NCI-H69 (cell line): ENCODE measurements around the gene CELA2B.
"Not testable (repeated sequence)": the region's sequence is repeated elsewhere in the genome, so short reads cannot be mapped to it uniquely, and the experiment has no call there.

Source experiments
- DNase-seq: peaks from one replicate; lab custom pipeline; 2025; lab: John Stamatoyannopoulos, UW

The CELA2B gene

DNA sequence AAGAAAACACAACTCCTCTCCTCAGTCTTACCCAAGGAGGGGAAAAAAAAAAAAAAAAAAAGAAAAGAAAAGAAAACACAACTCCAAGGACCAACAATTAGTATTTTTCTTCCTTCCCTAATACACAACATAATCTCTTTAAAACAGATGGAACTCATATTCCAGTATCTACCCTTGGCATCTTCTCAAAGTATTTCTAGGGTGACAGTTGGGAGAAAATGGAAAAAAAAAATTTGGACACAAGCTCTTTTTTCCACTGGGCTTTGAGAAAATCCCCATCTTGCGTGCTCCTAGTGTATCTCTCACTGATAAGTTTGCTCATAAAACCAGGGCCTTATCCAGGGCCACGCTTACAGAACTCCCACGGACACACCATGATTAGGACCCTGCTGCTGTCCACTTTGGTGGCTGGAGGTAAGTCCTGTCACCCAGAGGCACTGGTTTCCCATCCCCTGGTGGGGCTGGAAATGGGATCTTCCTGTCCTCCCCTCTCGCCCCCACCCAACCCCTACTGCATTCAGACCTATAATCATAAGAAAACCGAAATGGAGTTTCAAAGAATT is at the start of gene CELA2B:
CELA2B (plus strand) TSS at position 353 of the 563 bp plus-strand sequence; CDS start at position 375, 22 bp downstream.
- DNase-seq, result no peak

DNA sequence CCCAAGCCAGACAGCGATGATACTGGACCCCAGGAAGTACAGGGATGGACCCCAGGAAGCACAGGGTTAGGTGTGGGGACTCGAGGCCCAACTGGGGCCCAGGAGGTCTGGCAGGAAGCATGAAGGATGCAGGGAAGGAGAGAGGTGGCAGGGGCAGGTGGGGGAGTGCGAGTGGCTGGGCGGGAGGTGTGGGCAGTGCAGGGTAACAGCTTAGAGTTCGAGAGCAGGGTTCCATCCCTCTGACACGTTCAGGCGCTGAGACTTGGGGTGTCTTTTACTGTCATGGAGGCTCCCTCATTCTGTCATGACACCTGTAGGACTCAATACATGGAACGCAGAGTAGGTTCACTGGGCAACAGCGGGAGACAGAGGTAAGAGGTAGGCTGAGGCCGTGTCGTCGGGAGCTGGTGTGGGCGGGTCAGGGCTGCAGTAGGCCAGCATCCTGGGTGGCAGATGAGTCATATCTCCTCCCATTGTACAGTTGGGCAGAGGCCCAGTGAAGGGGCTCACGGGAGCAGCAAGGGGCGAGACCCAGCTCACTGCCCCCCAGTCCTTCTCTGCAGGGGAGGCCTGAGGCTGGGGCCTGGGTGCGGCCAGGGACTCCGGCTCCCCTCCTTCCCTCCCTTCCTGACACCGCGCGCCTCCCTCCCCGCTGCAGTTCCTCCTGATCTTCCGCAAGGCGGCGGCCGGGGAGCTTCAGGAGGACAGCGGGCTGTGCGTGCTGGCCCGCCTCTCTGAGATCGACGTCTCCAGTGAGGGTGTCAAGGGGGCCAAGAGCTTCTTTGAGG is 49.2 kb upstream of the CELA2B start:
- DNase-seq, result no peak

DNA sequence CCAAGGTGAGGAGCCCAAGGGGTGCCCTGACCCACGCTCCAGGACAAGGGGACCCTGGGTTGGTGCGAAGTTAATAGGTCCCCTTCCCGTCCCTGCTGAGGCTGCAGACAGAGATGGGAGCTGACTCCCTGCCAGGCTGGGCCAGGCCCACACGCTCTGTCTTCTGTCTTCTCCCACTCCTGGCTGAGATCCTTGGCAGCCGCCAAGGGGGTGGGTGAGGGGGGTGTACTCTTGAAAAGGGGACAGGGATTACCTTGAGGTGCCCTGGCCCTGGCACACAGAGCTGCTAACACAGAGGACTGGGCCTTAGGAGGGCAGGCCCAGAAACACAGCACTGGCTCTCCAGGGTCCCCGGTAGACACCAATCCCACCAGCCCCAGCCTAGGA is 48.6 kb upstream of the CELA2B start:
- DNase-seq, result no peak

DNA sequence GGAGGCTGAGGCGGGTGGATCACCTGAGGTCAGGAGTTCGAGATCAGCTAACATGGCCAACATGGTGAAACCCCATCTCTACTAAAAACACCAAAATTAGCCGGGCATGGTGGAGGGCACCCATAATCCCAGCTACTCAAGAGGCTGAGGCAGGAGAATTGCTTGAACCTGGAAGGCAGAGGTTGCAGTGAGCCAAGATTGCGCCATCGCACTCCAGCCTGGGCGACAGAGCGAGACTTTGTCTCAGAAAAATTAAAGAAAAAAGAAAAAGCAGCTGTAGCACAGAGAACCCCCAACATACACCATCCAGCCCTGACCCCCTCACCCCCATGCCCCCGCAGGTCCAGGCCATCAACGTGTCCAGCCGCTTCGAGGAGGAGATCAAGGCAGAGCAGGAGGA is 47.7 kb upstream of the CELA2B start:
- DNase-seq, result not testable (repeated sequence)

DNA sequence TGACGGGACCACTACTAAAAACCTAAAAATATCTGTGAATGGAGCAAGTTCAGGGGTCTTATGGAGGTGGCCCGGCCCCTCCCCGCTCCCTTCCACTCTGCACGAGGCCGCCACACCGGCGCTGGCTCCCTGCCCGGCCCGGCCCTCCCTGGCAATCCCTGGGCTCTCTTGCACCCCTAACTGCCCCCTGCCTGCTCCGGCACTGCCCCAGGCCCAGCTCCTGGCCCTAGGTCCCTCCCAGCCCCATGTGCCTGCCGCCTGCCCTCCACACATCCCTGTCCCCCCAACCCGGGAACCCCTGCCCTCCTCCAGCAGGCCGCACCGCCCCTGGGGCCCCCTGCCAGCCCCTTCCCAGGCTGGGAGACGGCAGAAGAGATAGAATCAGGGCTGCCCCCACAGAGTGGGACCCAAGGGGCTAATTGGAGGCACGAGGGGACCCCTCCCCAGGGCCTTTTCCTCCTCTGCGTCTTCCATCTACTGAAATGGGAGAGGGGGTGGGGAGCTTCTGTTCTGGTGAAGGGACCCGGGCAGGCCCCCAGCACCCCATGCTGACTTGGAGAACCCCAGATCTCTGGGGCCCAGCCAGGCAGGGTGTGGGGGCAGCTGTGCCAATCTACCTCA is 47.0 kb upstream of the CELA2B start:
- no peak for DNase-seq

DNA sequence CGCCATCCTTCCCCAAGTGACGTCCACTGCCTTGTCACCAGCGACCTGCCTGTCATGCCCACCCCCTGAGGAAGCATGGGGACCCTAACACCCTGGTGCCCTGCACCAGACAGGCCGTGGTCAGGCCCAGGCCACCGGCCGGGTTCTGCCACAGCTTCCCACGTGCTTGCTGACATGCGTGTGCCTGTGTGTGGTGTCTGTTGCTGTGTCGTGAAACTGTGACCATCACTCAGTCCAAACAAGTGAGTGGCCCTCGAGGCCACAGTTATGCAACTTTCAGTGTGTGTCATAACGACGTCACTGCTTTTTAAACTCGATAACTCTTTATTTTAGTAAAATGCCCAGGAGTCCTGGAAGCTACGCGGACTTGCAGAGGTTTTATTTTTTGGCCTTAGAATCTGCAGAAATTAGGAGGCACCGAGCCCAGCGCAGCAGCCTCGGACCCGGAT is 46.2 kb upstream of the CELA2B start:
- no peak for DNase-seq

DNA sequence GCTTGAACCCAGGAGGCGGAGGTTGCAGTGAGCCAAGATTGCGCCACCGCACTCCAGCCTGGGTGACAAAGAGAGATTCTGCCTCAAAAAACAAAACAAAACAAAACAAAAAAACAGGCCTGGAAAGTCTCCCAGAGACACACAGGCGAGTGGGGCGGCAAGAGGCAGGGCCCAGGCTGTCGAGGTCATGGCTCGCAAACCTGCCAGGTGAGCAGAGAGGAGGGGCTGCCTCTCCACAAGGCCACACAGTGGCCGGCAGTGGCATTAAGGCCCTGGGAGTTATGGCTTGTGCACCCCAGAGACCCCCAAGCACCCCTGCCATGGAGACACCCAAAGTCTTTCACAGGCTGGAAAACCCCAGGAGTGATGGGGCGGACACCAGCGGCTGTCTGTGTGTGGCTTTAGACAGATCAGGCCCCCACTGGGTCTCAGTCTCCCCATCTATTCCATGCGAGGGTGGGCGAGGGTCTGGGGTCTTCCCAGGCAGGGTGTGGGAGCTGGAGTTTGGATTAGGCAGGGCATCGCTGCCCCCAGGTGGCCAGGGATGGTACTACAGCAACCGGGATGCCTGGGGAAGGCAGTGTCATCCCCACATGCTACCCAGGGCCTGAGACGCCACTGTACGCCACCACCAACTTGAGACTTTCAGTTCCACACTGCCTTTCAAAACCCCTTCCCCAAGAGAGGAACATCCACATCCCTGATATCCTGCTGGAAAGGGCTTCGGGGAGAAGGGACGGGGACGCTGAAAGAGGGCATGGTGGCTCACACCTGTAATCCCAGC is 44.9 kb upstream of the CELA2B start:
- peak; percentile 10 for DNase-seq

DNA sequence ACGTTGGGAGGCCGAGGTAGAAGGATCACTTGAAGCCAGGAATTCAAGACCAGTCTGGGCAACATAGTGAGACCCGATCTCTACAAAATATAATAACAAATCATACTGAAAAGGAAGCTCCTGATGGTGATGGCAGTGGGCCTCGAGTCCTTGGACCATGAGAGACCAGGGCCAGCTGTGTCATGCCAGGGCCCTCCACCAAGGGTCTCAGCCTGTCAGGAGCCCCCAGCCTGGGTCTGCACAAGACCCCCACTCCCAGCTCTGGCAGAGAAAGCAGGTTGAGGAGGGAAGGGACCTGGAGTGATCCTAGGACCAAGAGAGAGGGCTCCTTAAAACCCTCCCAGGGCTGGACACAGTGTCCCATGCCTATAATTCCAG is 44.3 kb upstream of the CELA2B start:
- DNase-seq, result no peak

DNA sequence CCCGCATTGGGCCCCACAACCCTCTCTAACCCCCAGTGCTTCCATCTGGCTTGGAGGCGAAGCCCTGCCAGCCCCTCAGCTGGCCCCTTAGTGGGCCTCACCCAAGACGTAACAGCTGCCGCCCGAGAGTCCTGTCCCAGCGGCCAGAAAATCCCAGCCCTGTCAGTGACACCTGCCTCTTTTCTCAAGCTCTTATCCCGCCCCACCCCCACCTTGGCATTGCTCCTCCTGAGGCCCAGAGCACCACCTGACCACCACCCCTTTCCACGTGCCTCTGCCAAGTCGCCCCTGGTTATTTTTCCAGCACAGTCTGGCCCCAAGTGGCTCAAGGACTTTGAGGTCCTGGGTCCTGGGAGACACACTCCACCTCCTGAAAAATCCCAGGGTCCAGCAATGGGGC is 43.6 kb upstream of the CELA2B start:
- DNase-seq, result no peak

DNA sequence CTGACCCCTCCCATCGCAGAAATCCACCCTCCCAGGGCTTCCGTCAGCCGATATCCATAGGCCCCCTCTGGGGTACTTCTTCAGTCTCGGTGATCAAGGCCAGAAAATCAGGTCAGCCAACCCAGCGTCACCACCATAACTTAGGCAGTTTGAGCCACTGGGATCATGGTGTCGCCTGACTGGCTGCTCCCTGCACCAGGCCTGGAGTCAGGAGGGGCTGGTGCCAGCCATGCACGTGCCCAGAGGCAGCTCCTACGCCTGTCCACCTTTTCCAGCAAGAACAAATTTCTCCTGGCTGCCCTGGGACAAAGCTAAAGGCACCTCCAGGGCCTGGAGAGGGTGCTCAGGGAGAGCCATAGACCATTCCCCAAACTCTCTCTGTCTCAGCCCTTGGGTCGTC is 42.4 kb upstream of the CELA2B start:
- no peak for DNase-seq

DNA sequence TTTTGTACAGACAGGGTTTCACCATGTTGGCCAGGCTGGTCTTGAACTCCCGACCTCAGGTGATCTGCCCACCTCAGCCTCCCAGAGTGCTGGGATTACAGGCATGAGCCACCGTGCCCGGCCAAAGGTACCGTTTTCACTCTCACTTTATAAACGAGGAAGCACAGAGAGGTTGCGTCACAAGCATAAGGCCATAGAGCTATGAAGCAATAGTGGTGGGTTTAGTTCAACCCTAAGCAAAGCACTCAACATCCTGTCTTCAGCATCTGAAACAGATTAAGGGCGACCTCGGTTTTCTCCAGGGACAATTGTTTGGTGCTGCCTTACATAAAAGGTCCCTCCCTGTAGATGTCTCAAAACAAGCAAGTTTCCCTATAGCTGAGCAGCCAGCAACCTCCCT is 41.2 kb upstream of the CELA2B start:
- not testable (repeated sequence) for DNase-seq

DNA sequence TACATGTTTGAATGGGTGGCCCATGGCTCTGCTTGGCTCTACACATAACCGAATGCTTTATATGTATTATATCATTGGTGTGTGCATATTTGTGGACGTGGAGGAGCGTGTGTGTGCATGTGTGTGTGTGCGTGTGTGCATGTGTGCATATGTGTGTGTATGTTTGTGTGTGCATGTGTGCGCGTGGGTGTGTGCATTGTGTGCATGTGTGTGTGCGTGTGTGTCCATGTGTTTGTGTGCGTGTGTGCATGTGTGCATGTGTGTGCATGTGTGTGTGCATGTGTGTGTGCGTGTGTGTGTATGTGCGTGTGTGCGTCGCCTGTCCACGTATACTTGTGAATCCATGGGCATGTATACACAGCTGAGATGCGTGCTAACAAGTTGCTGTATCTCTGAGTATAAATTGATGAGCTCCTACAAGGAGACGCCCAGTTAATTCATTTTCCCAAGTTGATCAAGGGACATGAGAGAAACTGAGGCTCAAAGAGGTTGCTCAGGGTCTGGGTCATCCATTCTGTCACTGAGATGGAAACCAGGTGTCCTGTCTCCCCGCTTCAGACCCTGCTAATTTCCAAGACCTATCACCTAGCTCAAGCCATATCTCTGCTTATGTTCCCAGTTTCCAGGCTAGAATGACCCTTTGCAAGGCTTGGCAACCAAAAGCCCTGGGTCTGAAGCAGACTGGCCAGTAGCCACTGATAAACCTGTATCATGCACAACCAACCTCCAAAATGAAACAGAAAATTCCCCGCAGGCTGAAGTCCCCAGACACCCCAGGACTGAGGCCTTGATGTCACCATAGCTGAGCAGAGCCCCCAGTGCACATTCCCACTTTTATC is 40.4 kb upstream of the CELA2B start:
- DNase-seq, result no peak

DNA sequence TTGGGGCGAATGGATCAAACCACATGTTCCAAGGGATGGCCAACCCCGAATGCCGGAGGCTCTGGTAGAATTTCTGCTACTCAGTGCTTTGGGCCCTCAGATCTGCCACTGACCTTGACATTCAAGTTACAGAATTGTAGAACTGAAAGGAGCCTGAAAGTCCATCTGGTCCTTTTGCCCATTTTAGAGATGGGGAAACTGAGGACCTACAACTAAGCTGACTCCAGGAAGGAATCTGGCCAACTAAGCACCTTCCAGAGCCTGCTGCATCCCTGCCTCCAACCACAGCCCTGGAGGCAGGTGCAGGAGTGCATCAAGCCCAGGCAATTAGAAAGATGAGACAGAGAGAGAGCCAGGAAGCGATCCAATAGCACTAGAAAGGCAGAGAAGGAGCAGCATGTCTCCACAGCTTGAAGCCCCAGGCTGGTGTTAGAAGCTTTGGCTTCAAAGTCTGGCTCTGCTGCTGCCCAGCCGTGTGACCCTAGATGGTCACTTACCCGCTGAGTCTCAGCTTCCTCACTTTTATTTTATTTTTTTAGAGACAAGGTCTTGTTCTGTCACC is 38.9 kb upstream of the CELA2B start:
- peak; percentile 21 for DNase-seq

DNA sequence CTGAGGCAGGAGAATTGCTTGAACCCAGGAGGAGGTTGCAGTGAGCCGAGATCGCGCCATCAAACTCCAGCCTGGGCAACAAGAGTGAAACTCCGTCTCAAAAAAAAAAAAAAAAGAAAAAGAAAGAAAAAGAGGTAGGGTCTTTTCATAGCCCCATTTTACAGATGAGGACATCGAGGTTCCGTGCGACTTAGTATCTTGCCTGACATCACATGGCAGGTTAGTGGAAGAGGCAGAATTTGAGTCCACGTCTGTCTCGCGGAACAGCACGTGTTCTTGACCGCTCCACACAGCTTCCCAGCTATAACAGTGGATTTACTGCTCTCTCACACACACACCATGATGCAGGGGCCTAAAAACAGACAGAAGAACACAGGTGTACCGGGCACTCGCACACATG is 36.6 kb upstream of the CELA2B start:
- DNase-seq, result no peak

DNA sequence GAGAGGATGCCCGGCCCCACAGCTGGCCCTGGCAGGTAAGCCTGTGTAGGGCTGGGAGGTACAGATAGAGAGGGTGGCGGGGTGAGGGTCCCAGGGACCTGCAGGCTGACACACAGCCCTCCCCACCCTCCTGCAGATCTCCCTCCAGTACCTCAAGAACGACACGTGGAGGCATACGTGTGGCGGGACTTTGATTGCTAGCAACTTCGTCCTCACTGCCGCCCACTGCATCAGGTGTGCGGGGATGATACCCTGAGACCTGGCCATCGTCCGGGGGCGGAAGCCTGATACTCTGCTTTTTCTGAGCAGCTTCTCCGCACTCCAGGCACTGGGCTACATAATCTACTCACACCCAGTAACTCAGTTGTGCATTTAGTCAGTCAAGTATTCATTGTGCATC is 35.5 kb upstream of the CELA2B start:
- DNase-seq, result no peak

DNA sequence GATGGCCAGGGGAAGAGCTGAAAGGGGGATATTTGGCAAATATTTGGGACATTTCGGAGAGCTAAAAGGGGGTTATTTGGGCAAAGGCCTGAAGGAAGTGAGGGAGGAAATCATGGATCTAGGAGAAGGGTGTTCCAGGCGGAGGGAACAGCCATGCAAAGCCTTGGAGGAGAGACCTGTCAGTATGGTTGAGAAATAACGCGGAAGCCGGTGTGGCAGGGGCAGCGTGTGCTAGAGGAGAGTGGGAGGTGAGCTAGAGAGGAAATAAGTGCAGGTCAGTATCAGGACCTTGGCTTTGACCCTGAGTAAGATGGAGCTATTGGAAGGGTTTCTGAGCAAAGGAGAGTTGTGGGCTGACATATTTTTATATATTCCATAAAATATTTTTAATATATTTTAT is 34.7 kb upstream of the CELA2B start:
- DNase-seq, result no peak

DNA sequence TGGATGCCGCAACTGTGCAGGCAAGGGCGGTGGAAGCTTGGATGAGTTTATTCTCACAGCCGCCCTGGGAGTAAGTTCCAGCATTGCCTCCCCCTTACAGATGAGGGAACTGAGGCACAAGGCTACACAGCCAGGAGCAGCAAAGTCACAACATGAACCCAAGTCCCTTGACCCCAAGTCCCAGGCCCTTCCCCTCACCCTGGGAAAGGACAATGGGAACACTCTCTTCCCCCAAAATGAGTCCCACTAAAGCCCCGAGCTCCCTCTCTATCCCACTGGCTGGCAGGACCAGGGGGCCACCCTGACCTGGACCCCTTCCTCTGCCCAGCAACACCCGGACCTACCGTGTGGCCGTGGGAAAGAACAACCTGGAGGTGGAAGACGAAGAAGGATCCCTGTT is 33.8 kb upstream of the CELA2B start:
- DNase-seq, result no peak

DNA sequence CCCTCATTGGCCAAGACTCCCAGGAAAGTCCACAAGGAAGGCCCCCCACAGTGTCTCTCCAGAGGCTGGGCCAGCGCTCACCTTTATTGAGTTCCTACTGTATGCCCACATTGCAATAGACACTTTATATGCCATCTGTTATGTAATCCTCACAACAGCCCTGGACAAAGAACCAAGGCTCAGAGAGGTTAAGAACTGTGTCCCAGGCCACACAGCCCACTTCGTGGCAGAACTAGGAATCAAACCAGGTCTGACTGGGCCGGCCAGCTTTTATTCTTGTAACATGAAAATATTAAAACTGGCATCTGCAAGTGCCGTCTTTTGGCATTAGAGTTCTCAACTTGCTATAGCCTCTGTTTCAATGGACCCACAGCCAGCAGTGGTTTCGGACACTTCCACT is 33.1 kb upstream of the CELA2B start:
- DNase-seq, result no peak

DNA sequence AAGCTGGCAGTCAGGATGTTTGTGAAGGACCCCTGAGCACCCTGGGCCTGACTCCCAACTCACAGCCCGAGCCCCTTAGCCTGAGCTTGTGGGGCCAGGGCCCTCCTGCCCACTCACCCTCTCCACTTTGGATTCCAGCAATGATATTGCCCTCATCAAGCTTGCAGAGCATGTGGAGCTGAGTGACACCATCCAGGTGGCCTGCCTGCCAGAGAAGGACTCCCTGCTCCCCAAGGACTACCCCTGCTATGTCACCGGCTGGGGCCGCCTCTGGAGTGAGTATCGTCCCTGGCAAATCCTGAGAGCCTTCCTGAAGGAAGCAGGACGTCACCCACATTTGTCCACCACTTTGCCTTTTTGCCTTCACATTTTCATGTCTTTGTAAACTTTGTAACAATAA is 32.6 kb upstream of the CELA2B start:
- DNase-seq, result no peak

DNA sequence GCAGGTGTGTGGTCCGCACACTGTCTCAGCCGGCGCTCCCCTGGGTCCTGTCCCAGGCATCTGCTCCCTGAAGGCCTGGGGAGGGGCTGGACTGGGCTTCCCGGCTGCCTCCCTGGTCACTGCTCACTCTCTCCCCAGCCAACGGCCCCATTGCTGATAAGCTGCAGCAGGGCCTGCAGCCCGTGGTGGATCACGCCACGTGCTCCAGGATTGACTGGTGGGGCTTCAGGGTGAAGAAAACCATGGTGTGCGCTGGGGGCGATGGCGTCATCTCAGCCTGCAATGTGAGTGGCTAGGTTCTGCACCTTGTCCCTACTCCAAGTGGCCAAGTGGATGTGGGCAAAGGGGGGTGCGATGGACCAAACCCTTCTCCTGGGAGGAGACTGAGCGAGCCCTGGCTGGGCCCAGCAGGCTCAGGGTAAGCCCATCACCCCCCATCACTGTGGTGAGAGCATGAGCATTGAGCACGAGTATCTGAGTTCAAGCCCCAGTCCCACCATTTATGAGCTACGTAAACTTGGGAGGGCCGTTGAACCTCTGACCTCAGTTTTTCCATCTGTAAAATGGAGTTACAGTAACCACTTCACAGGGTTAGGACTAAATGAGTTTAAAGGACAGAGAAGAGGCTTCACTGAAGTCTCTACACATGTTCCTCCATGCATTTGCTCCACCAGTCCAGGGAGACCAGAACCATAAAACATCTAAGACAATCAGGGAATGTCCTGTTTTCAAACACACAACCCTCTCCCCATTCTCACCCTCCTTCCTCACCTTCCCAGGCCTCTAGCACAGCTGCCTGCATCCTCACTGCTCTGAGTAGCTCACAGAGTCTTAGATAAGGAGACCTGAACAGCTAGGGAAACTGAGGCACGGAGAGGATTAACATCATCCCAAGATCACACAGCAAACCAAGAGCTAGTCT is 31.2 kb upstream of the CELA2B start:
- DNase-seq, result no peak
